AG09319 (cell line): ENCODE data around the gene MED29.

ENCODE experiments used
- DNase-seq: peaks from one replicate; pipeline ENCODE4 v3.0.0-alpha.2; 2010; ENCODE audit warnings: low read depth; ENCODE audit errors: extremely low read depth
- CTCF ChIP-seq: IDR thresholded peaks from 2 replicates; pipeline ENCODE4 v1.5.1; 2011; ENCODE audit warnings: low read depth, mild to moderate bottlenecking, inconsistent platforms, low read length, moderate library complexity

The MED29 gene

GRCh38 chr19:39390751-39391437 lies at the start of gene MED29, which contains the start of gene PAF1:
Gene MED29 (plus strand): TSS chr19:39391378. CDS start chr19:39391423, 45 bp downstream.
Gene PAF1 (minus strand): TSS chr19:39391106. CDS start chr19:39390864, 242 bp downstream.
- no peak for TF ChIP-seq CTCF
- peak; percentile 99 for DNase-seq

GRCh38 chr19:39341719-39342604 lies 49.2 kb upstream of the MED29 start, which contains the start of gene SAMD4B:
Gene SAMD4B (plus strand): TSS chr19:39342421. CDS start chr19:39356894, 14,473 bp downstream.
- DNase-seq, result peak; percentile 97
- TF ChIP-seq CTCF, result peak; percentile 56

- TF ChIP-seq CTCF, result no peak
- no peak for DNase-seq
Measured at GRCh38 chr19:39342647-39343305, 48.4 kb upstream of the MED29 start.

- TF ChIP-seq CTCF, result no peak; the same call in 1 of the 2 replicates
- no peak for DNase-seq
Measured at GRCh38 chr19:39345956-39346355, 45.2 kb upstream of the MED29 start.

- no peak for DNase-seq
- no peak for TF ChIP-seq CTCF
Measured at GRCh38 chr19:39347332-39348164, 43.6 kb upstream of the MED29 start.

- no peak for DNase-seq
- TF ChIP-seq CTCF, result no peak
Measured at GRCh38 chr19:39349326-39349725, 41.9 kb upstream of the MED29 start.
